Fibroblast of skin of right quadriceps (primary cell): ENCODE results near the gene DLG1.
"Not testable (repeated sequence)": the region's sequence is repeated elsewhere in the genome, so short reads cannot be mapped to it uniquely, and the experiment has no call there.

ENCODE experiments used
- DNase-seq: peaks from one replicate; pipeline ENCODE4 v3.0.0-alpha.2; 2013

Gene DLG1

GRCh38 chr3:197283045-197283444 is 15.4 kb downstream of the DLG1 start:
- DNase-seq: no peak

DNA sequence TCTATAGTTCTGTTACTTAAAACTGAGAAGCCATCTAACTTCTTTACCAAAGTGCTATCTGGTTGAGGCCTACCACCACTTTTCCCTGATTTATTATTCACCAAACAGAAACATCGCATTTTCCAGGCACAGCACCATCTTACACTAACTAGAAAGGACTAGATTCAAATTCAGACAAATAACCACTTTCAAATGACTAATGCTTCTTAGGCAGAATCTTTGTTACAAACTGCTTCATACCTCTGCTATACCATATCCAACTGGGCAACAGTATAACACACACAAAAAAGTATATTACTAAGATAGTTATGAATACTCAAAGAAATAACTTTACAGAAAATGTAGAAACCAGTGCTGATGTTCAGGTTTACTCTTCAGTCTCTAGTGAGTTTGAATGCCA is 16.6 kb downstream of the DLG1 start:
- no peak for DNase-seq

DNA sequence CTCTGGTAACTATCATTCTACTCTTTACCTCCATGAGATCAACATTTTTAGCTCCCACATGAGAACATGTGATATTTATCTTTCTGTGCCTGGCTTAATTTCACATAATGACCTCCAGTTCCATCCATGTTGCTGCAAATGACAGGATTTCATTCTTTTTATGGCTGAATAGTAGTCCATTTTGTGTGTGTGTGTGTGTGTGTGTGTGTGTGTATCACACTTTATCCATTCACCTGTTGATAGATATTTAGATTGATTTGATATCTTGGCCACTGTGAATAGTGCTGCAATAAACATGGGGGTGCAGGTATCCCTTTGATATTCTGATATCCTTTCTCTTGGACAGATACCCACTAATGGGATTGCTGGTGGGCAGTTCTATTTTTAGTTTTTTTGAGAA is 18.3 kb downstream of the DLG1 start:
- no peak for DNase-seq

- no peak for DNase-seq
Observed at GRCh38 chr3:197278933-197279332, 19.5 kb downstream of the DLG1 start.

DNA sequence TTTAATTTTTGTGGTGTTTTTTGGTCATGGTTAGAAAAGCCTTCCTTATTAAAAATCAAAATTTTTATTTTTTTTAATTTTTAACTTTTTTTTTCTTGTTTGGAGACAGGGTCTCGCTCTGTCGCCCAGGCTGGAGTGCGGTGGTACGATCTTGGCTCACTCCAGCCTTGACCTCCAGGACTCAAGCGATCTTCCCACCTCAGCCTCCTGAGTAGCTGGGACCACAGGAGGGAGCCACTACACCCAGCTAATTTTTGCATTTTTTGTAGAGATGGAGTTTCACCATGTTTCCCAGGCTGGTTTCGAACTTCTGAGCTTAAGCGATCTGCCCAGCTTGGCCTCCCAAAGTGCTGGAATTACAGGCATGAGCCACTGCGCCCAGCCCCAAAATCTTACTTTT is 21.6 kb downstream of the DLG1 start:
- DNase-seq: not testable (repeated sequence)

GRCh38 chr3:197270558-197271317 is 27.7 kb downstream of the DLG1 start:
- no peak for DNase-seq

- no peak for DNase-seq
Observed at GRCh38 chr3:197269024-197269423, 29.4 kb downstream of the DLG1 start.

- no peak for DNase-seq
Observed at GRCh38 chr3:197268294-197268693, 30.1 kb downstream of the DLG1 start.

GRCh38 chr3:197266331-197266730 is 32.1 kb downstream of the DLG1 start:
- DNase-seq: no peak

GRCh38 chr3:197262709-197263108 is 35.7 kb downstream of the DLG1 start:
- no peak for DNase-seq

DNA sequence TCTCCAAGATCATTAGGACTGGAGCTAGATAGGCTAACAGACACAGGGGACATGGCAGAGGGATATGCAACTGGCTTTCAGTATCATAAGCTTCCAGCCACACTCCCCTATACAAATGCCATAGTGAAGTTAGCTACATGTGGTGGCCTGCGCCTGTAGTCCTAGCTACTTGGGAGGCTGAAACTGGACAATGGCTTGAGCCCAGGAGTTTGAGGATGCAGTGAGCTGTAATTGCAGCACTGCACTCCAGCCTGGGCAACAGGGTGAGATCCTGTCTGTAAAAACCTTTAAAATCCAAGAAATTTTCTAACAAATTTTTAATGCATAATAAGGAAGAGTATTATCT is 37.3 kb downstream of the DLG1 start:
- no peak for DNase-seq

- peak; percentile 21 for DNase-seq
Observed at GRCh38 chr3:197260491-197261163, 37.8 kb downstream of the DLG1 start.

- no peak for DNase-seq
Observed at GRCh38 chr3:197259096-197259495, 39.3 kb downstream of the DLG1 start.

GRCh38 chr3:197258168-197258755 is 40.1 kb downstream of the DLG1 start:
- DNase-seq: no peak

- no peak for DNase-seq
Observed at GRCh38 chr3:197257711-197258110, 40.7 kb downstream of the DLG1 start.

- DNase-seq: peak; percentile 53
Observed at GRCh38 chr3:197256836-197257444, 41.5 kb downstream of the DLG1 start.

- no peak for DNase-seq
Observed at GRCh38 chr3:197256104-197256503, 42.3 kb downstream of the DLG1 start.

- DNase-seq: no peak
Observed at GRCh38 chr3:197253238-197253947, 45.0 kb downstream of the DLG1 start.

- DNase-seq: no peak
Observed at GRCh38 chr3:197249542-197249941, 48.9 kb downstream of the DLG1 start.

- DNase-seq: no peak
Observed at GRCh38 chr3:197248341-197248740, 50.1 kb downstream of the DLG1 start.

DNA sequence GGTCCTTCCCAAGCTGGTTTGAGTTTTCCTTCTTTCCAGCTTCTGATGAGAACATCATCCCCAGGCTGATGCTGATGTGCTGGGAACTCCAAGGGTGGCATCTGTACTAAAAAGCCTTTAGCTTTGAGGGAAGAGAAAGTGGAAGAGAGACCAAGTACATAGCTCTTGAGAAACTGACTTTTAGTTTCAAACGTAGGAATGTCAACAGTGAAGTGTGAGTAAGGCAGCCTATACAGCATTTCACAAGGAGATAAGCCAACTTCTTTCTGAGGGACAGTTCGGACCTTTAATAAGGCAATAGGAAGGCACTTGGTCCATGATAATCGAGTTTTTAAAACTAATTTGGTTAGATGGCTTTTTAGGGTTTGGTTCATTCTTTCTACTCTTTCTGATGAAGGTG is 53.7 kb downstream of the DLG1 start:
- DNase-seq: no peak

DNA sequence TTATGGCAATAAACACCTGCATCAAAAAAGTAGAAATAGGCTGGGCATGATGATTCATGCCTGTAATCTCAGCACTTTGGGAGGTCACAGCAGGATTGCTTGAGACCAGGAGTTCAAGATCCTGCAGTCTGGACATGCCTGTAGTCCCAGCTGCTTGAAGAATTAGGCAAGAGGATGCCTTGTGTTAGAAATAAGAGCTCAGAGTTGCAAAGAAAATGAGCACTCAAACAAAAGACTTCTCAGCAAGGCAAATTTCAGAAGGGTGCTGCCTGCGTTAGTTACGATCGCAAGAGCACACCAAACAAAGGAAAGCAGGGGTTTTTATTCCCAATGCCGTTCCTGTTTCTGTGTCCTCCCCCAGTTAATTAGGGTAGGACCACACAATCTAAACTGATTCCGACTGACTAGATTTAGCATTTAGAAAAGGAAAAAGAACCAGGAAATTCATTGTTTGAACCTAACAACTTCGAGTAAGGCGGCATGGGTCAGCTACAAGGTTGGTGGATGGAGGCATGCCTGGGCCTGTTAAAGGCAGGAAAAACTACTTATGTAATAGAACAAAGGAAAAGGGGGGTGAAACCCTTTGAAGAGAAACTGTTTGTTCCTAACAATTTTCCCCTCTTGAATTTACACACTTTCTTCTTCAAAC is 55.5 kb downstream of the DLG1 start:
- no peak for DNase-seq

- no peak for DNase-seq
Observed at GRCh38 chr3:197241173-197241572, 57.2 kb downstream of the DLG1 start.
